ENCODE data around the gene AFF3.

The AFF3 gene

DNA sequence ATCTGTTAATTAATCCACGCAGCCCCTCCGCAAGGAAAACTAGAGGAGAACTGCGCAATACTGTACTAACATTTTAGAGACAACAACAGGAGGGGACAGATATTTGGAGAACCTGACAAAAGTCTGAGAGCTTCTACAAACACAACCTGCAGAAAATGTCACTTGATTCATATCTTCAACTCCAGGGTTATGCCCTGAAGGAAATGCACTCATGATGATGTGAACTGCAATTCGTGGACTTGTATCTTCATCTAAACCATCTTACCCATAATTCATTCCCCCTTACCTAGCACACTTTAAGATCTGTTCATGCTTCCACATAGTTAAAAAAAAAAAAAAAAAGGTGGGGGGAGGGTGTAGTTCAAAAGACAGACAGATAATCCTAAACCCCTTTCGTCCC is 75.5 kb downstream of the AFF3 start:
- no peak for DNase-seq

DNA sequence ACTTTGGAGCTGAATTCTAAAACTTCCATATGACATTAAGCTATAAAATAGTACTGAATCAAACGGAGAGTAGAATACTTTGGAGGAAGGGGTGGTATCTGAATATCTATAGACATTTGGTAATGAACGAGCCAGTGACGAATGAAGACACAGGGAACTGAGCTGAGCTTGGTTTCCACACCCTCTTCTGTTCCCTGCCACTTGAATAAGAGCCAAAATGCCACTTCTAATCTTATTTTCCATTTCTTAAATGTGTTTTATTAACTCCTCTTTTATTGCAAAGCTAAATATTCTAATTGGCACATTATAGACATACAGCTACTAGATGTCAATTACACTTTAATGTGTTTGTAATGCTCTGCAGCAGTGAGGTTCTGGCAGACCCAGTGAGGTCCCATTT is 76.1 kb downstream of the AFF3 start:
- DNase-seq = no peak

DNA sequence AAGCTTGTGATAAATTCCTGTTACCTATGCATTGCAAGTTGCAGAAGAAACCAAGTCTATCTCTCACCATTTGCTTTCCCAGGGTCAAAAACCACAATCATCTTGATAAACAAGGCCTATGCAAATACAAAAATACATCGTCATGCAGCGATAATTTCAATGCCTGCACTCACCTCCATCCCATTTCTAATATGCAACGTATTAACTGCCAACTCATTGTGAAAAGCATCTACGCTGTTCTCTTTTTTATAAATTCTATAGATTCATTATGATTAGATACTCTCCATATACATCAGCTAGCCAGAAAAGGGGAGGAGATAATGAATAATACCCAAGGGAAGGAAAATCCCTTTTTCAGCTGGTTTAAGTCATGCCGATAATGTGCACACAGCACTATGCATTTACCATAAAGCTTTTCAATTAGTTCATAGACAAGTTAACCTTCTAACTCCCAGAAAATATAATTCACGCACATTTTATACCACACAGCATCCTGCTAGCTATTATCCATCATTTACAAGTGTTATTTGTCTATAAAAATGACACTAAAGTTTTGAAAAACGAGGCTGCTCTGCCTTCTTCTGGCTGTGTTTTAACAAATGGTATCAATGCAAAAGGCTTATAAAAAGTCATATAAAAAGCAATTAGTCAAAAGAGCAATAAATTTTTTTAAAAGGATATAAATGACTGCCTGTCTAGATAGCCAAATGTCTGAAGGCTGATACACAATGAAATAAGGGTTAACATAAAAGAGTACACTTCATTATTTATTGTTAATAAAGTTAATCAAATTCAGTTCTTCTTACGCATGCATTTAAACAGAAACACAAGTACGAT is 77.6 kb downstream of the AFF3 start:
- no peak for DNase-seq

DNA sequence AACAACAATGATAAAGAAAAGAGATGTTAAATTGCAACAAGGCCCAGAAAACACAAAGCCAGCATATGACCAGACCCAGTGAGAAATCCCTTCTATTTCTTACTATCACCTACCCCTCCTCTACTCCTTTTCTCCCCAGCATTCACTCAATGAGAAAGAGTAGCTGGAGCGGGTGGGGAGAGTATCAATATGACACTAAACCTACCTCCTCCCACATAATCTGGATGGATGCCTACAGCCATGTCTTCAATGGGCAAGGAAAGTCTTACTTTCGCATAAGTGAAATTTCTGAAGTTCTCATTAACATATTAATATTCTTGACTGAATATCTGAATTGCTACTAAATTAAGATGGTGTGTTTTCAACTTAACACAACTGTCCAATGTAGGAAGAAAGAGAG is 78.2 kb downstream of the AFF3 start:
- DNase-seq = no peak

DNA sequence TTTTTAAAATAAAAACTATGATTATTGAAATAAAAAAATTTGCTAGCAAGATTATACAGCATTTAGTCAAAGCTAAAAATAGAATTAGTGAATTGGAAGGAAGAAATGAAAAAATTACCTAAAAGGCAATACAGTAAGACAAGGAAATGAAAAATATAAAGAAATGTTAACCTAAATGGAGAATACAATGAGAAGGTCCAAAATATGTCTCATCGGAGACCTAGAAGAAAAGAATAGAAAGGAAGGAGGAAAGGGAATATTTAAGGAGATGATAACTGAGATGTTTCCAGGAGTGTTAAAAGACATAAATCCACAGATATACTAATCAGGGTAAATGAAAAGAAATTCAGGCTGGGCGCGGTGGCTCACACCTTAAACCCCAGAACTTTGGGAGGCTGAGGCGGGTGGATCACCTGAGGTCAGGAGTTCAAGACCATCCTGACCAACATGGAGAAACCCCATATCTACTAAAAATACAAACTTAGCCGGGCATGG is 78.9 kb downstream of the AFF3 start:
- DNase-seq = no peak

DNA sequence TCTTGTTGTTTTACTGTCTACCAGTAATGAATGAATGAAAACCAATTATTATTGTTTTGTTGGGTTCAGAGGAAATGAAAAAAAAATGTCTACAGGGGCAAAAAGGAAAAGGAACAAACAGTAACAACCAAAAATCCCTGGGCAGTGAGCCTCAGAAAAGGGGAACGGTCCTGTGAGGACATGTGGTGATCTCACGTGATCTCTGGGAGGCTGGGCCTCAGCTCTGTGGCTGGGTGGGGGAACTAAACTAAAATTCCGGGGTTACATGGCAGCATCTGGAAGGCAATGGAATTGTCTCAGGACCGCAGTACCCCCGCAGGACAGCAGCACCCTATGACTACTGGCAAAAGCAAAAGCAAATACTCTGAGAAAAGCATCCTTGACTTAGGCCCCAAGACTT is 80.1 kb downstream of the AFF3 start:
- no peak for DNase-seq

DNA sequence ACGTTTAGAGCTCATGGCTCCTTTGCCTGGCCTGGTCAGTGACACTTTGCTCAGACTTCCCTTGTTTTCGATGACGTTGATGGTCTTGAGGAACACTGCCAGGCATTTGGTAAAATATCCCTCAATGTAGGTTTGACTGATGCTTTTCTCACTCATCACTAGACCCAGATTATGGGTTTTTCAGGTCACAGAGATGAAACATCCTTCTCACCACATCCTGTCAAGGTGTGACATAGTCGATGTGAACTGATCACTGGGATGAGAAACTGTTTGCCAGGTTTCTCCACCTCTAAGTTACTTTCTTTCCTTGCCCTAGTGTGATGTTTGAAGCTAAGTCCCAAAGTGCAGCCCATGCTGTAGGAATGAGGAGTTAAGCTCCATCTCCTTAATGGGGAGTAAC is 81.5 kb downstream of the AFF3 start:
- DNase-seq = no peak

DNA sequence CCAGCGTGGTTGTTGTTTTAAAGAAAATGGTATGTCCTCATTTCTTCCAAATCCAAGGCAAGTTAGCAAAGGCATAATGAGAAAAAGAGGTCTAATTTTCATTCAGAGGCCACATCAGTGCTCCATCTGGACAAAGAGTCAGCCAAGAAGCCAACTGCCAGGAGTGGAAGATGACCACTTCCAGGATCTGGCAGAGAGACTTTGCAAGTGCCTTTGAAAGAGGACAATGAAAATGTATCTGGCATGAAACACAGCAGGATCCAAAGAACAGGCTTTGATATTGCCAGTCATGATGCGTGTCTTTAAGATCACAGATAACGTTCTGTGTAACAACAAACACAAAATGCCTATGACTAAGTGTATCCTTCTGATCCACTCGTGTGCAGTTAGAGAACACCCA is 82.8 kb downstream of the AFF3 start:
- DNase-seq = no peak

DNA sequence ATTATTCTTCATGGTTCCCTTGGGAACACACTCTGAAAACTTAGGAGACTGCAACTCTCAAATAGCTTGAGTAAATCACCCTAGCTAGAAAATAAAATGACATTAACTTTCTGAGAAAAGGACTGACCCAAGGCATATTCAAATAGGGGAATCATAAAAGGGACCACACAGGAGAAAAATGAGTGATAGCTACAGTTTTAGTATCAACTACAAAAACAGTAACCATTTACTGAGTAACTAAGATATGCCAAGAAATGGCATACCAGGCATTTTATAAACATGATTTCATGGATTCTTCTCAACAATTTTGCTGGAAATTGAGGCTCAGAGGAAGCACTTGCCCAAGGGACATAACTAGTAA is 84.5 kb downstream of the AFF3 start:
- DNase-seq = no peak

DNA sequence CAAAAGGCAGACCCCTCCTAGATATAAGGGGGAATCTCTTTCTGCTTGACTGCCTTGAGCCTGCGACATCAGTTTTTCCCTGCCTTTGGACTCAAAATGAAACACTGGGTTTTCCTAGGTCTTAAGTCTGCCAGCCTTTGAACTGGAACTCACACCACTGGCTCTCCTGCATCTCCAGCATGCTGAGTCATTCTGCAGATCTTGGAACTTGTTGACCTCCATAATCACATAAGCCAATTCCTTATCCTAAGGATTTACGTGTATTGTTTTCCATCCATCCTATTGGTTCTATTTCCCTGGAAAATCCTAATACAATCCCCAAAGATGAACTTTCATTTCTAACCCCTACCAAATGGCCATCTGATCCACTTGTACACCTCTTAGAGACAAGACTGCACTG is 88.0 kb downstream of the AFF3 start:
- DNase-seq = no peak

DNA sequence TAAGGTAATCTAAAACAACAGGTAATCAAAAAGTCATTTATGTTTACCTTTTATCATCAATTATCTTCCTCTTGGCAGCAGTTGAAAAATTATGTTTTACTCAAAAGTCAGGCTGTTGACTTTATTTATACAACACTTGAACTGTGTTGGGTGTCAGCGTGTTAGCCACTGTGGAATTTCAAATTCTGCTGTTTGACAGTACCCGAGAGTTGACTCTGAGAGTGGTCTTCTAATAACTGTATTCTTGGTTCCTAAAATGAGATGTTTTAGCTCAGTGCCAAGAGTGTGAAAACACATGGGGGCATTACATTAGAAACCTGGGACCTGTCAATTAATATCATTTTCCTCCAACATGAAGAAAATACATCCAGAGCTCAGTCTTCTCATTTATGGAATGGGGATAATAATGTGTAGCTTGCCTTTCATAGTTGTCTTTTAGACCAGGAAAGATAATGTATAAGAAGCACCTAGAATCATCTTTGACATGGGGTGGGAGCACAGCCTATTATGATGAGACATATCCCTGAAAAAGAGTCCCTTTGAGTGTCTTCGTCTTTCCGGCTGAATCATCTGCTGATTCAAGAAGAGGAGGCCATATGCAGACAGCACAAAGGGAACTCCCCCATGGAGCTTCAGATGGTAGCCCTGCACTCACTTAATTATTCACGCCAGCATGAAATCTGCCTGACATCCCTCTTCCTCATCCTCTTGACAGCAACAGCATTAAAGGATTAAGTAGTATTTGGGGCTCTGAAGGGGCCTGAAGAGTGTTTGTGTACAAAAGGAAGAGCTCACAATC is 89.1 kb downstream of the AFF3 start:
- DNase-seq = no peak

DNA sequence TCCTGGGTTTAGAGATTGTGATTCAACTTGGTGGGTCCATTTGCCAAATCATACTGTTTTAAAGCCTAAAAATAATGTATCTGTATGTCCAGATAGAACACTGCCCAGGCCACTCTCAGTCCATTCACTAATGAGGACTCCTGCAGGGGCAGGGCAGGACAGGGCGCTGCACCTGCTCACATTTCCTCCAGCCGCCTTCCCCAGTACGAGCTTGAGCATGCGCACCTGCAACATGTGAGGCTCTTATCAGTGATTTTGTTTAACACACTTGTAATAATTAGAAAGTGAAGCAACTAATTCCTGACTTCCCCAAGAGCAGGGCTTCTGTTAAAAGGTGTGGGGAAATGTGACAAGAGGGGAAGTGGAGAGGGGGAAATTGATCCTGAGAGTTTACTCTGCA is 89.7 kb downstream of the AFF3 start:
- no peak for DNase-seq

DNA sequence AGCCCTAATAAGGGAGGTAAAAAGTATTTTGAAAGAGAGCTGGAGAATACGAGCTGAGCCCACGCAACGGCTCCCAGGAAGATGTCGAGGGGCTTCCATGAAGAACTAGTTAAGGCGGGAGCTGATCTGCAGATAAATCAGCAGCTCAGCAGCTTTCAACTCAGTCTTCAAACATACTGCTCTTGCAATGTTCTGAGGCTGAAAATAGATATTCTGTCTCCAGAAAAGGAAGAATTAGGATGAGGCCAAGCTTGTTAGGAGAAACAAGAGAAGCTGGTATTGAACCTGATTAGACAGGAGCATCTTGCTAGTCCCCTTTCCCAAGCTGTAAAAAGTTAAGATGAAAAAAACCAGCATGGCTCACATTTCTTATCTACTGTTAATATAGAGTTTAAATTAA is 91.1 kb downstream of the AFF3 start:
- DNase-seq = no peak

DNA sequence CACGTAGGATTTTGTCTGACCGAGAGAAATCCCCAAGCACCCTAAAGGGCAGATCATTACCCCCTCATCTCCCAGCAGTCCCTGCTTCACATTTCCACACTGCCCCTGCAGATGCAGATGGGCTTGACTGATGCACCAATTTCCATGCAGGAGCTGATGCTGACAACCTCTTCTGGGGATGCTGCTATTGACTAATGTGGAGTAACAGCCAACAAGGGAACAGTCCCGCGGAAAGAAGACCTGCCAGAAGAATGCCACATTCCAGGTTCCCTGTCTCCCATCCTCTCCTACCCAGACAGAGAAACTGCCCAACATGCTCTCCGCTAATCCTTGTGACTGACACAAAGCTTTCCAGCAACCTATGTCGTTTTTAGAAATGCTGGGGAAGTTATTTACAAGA is 91.7 kb downstream of the AFF3 start:
- no peak for DNase-seq

DNA sequence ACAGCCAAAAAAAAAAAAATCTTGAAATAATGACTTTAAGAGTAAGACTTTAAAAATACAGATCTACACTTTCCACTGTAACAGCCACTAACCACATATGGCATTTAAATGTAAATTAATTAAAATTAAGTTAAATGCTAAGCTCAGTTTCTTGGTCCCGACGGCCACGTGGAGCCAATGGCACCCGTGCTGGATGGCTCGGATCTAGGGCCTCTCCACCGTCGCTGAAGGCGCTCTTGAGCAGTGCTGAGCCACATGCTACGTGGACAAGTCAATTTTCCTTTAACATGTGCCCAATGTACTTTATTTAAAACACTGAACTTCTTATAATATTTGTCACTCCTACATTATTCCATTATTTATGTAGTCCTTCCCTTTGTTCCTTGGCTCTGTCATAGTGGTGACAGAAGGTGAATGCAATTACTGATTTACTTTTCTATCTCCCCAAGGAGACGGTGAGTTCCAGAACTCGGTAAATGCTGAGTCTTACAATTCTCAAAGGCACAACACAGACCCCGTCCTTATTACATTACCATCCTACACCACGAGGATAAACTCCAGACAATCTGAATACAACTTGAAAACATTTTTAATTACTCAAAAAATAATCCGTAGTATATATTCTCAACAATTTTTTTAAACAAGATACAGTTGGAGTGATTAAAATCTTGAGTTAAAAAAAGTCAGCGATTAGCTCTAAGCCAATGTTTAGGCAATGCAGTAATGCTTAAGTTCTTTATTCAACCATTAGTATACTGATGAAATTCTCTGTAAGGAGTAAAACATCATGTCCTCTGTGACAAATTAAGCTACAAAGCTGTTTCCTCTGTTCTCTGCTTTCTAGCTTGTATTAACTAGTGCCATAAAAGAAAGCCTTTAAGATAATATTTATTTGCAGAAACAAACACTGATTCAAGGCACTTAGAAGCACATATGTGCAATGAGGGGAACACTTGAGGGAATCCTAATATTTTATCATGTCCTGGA is 95.1 kb downstream of the AFF3 start:
- DNase-seq = no peak

DNA sequence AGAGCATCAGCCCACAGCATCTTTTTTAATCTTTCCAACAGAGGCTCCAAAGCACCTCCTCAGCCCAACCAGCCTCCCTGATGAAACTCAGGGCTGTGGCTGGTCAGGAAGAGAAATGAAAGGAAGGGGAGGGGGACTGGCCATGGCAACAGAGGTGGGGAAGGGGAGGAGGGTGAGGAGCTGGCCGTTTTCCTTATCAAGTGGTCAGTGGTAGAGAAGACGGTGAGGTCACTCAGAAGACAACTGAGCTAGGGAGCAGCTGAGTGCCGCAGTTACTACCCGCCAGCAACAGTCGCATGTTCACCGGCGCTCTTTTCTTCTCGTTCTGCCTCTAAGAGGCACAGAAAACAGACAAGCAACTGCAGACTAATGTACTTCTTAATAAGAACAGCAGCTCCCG is 97.4 kb downstream of the AFF3 start:
- DNase-seq = no peak

DNA sequence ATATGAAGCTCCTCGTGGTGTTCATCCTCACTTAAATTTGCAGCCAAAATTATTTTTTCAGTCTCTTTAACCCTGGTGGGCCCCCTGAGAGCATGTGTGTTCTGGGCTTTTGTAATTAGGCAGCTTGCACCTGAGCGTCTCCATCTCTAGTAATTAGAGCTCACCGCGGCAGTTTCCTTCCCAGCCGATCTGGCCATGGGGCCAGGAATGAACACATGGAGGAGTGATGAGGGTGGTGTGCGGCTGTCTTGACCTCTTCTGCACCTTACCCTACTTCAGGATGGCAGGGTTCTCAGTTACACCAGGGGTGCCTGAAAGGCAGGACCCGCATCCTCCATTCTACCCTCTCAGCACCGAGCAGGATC is 98.5 kb downstream of the AFF3 start:
- no peak for DNase-seq

DNA sequence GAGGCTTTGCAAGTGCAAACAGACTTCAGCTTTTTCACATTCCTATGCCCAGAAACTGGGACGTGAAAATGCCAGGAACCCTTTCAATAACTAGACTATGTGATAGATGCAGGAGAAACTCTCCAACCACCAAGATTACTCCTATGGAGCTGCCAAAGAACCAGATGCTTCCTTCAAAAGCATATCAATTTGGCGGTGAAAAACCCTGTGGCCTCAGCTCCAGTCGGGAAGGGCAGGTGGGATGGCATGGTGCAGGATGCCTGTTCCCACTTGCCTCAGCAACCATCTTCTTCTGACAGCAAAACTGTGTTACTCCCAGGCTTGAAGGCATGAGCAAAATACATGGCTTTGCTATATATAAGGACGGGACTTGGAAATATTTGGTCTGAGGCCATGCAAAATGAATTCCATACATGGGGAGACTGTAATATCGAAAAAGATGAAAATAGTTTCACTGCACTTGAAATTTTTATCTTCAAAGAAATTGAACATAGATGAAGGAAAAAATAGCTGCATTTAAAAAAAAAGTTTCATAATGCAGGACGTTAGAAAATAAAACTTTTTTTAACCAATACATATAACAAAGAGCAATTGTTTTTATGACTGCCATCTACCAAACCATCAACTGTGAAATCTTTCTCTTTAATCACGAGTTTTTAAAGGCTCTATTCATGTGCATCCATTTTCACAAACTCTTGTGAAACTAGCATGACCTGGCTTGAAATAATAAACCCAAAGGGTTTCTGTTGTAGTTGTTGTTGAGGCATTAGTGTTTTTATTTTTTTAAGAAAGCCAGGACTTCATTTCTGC is 99.1 kb downstream of the AFF3 start:
- no peak for DNase-seq

DNA sequence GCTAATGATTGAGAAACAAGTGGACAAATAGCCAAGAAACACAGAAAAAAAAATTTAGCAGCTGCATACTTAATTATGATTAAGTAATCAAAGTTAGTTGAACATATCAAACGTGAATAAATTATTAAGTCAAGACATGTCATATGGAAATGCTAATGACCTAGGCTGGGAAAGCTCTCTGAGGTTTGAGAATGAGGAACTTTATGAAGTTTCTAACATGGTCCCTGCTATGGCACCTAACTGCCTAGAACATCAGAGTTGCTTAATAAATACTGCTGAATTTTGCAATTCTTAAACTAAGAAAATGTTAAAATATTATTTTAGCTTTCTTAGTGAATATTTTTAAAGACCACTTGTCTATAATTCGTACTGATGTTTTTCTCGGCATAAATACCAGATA is 99.8 kb downstream of the AFF3 start:
- no peak for DNase-seq

DNA sequence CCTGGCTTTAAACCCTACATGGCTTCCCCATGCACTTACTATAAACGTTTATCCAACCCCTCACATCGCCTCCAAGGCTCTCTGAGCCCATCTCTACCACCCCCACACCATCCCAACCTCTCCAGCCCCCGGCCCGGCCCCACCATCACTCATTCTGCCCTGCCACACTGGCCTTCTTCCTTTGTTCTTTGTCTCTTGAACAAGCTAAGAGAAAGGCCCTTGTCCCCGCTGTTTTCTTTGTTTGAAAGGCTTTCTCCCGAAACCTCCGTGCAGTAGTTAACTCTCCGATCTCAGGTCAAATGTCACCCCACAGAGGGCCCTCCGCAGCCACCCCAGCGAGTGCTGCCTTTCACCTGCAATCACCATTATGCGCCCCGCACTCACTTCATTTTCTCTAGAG is 100.4 kb downstream of the AFF3 start:
- no peak for DNase-seq

DNA sequence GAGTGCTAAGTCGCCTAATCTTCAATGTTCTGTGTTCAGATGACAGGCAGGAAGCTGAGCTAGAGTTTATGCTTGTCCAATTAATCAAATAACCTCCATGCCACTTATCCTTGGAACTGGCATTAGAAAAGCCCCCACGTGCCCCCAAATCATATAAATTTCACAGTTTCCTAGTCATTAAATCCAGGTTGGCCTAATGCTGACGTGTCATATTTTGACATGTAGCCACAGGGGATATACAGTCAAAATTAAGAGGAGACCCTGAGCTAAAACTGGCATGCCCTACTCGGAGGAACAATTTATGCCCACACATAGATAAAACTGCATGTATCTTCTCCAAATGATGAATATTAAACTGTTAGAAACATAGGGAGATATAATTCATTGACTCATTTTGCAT is 101.0 kb downstream of the AFF3 start:
- no peak for DNase-seq

DNA sequence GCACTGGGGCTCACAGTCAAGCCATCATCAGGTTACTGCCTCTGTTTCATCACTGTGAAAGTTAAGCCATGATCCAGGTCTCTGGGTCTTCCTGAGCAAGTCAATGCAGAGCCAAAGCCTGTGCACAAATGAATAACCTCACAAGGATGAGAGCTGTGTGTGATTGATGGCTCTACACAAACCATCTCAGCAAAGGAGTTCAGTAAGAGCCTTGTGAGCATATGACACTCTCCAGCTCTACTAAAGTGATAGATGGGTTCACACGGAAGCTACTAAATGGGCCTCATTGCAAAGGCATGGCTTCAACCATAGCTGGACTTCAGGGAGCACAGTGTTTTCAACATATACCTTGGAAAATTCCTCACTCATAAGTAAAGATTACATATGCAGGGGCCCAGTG is 101.5 kb downstream of the AFF3 start:
- no peak for DNase-seq
